Embryonic facial prominence (tissue), 1 donor: ENCODE measurements around the gene TXNRD1.
"Not testable (repeated sequence)": the region's sequence is repeated elsewhere in the genome, so short reads cannot be mapped to it uniquely, and the experiment has no call there.

Source experiments
- DNase-seq: peaks from one replicate; pipeline ENCODE4 v3.0.0-alpha.2; 2016; ENCODE audit errors: extremely low spot score

The TXNRD1 gene

DNA sequence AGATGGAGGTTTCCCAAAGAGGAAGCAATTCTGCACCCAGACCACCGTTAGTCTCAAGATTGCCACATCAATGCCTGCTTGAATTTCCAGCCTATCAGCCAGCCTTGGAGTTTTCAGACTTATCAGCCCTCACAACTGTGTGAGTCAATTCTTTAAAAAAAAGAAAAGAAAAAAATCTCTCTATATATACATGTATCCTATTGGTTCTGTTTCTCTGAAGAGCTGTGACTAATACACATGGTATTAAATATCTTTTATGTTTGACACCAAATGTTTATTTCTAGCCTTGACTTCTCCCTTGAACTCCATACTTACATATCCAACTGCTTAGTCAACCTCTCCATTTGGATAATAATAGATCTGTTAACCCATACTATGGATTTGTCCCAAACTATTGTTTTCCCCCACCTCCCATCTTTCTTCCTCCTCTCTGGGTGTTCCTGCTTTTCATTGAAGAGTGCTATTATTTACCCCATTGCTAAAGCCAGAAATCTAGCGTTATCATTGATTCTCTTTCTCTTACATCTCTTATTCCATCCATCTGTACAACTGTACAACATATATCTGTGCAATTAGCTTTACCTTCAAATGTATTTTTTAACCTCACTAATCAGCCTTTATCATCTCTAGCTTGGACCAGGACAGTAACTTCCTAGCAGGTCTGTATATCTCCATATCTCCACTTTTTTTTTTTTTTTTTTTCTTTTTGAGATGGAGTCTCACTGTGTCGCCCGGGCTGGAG lies 65.3 kb downstream of the TXNRD1 start:
- no peak for DNase-seq

DNA sequence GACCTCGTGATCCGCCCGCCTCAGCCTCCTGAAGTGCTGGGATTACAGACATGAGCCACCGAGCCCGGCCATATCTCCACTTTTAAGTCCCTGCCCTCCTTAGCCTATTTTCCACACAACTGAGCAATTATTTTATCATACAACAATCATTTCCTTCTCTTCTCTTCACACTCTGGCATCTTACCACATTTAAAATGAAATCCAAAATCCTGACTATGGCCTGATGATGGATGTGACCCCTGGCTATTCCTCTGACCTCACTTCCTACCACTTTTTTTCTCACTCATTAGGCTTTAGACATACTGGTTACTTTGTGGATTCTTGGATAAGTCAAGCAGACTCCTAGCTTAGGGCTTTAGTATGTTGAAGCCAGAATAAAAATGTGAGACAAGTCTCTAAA lies 66.1 kb downstream of the TXNRD1 start:
- no peak for DNase-seq

DNA sequence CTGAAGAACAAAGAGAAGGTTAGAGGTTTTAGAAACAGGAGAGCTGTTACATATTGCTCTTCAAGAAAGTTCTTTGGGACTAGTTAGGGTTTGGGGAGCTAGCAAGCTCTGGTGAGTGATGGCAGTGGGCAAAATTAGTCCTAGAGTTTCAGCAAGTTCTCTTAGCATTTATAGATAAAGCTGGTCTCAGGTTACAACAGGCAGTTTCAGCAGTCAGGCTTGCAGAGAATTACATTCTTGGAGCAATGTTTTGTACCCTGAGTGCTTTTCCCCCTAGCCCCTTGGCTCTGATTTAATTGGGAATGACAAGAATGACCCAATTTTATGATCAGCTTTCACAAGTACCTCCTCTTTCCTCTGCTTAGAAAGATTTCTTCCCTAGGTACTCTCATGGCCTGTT lies 66.5 kb downstream of the TXNRD1 start:
- DNase-seq, result no peak

DNA sequence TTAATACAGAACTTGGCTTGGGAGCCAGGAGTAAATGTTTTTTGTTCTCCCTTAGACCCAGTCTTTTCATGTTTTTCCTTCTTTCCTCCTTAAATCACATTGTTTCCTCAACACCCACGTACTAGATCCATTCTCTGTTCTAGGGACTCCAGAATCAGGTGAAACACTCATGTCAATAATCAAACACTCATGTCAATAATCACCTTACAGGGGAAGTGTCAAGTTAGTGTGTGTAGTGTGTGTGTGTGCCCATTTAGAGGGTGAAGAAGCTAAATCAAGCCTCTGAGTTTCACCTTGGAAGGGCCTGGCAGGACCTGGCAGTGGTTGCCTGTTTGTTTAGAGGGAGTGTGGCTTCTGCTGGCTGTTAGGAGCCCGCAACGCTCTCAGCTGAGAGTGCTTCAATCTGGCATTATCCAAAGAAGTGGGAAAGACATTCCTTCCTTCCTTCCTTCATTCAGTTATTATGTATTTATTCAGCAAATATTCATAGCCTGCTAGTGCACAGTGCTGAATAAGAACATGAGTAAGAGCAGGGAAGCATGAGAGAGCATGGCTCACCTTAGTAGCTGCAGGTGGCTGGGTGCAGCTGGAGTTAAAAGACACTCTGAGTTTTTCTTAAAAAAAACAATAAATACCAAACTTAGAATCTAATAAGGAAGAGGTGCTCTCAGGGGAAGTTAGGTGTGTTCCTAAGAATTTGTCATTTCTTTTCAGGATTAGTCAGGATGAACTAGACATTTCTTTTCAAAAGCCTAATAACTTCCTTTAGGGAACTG lies 70.3 kb downstream of the TXNRD1 start:
- DNase-seq, result no peak

DNA sequence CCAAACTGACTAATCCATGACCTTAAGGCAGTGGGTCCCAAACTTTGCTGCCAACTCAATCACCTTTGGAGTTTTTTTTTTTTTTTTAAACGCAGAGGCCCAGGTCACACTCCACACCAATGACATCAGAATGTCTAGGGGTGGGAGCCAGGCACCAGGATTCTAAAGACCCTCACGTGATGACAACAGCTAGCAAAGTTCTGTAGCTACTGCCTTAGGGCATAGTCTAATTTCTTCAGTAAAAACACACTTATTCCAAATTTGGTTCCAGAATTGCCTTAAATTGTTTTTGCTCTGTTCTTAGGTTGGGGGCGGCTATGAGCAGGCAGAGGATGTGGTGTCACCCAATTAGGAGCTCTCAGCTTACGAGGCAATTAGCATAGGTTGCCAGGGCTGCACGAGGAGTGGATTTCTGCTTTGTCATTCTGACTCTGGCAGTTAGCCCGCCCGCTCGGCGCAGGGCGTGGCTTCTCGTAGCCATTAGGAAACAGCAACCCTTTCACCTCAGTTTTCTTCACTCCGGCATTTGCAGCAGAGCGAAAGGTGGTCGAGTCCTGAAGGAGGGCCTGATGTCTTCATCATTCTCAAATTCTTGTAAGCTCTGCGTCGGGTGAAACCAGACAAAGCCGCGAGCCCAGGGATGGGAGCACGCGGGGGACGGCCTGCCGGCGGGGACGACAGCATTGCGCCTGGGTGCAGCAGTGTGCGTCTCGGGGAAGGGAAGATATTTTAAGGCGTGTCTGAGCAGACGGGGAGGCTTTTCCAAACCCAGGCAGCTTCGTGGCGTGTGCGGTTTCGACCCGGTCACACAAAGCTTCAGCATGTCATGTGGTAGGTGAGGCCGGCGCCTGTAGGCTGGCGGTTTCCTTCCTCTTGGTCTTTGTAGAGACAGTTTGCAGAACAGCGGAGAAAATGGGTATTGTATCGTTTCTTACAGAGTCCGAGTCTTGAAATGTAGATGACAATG lies 71.2 kb downstream of the TXNRD1 start:
- peak; percentile 72 for DNase-seq

DNA sequence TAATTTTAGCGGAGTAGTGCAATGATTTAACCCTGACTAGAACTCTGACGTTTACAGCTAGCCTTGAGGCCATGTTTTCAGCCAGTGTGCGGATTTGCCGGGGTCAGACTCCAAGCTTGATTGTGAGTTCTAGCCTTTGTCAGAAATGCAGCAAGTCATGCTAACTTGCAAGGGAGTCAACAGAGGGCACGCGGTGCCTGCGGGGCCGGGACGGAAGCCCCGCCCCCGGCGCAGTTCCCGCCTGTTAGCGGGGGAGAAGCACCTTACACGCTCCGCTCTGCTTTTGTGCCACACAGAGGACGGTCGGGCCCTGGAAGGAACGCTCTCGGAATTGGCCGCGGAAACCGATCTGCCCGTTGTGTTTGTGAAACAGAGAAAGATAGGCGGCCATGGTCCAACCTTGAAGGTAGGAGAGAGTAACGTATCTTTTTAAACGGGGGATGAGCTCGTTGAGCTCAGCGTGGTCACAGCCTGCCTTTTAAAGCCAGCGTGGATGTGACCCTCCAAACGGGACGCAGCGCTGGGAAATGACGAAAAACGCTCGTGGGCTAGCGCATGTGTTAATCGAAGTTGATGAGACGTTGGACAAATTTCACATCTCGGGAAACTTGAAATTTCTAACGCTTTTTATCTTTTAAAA lies 73.2 kb downstream of the TXNRD1 start:
- peak; percentile 62 for DNase-seq

DNA sequence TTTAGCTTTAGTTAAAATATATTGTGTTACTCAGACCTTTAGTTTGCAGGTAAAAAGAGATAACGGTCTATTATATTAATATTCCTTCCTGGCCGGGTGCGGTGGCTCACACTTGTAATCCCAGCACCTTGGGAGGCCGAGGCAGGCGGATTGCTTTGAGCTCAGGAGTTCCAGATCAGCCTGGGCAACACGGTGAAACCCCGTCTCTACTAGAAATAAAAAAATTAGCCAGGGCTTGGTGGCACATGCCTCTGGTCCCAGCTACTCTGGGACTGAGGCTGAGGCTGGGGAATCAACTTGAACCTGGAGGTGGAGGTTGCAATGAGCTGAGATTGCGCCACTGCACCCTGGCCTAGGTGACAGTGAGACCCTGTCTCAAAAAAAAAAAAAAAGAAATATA lies 74.7 kb downstream of the TXNRD1 start:
- no peak for DNase-seq

DNA sequence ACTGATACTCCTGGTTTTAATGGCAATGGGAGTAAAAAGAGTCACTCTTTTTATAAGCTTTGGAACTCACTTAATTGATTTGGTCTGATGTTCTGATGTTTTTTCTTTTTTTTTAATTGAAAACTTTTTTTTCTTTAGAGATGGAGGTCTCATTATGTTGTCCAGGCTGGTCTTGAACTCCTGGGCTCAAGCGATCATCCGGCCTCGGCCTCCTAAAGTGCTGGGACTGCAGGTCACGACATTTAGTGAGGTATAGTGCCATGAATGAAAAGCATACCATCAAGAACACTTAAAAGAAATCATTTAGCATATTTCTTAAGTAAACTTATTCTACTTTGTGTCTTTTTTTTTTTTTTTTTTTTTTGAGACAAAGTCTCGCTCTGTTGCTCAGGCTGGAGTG lies 75.3 kb downstream of the TXNRD1 start:
- DNase-seq, result no peak

DNA sequence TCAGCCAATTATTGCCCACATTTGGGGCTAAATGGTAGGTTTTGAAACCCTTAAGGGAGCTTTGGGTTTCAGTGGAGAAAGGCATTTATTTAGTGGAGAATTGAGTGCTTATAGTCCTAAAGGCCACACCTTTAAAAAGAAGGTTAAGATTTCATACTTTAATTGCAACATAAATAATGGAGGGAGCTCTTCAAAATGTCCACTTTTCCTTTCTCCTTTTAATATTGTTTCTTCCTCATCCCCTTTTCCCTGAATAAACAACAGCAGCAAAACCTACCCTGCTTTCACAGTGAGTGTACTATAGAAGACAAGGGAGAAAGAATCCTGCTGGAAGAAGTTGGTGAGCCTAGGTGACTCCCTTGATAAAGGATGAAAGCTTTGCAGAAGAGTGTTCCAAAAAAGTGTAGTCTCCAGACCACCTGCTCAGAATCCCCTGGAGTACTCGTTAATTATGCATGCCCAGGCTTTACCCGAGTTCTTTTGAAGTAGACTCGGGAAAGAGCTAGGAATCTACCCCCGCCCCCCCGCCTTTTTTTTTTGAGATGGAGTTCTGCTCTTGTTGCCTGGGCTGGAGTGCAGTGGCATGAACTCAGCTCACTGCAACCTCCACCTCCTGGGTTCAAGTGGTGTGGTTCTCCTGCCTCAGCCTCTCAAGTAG lies 76.4 kb downstream of the TXNRD1 start:
- no peak for DNase-seq

DNA sequence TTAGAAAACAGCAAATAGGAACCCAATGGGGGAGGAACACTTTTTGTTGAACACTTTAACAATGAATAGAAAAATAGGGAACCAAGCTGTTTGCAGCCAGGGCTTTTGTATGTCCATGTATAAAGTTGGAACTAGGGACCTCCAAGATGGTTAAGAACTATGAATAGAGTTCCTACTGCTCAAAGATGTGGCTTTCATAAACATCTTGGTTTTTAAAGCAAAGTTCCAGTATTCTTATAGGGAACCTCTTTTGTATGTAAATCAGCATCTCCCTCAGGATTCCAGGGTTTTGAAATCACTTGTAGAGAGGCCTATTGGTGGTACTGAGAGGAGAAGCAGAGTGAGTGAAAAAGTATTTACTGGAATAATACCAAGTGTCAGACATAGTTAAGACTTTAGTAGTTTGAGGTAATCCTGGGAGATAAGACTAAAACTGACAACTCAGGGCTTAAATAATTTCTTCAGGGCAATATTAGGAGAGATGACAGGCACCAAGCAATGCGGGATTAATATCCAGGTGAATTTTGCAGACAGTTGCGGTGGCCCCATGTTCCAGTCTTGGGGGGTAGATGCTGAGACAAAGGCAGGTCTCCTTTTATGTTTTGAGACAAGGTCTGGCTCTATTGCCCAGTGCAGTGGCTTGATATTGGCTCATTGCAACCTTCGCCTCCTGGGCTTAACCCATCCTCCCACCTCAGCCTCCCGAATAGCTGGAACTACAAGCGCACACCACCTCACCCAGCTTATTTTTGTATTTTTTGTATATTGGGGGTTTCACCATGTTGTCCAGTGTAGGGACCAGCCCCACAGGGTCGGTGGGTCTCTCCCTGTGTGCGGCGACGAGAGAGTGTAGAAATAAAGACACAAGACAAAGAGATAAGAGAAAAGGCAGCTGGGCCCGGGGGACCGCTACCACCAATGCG lies 77.6 kb downstream of the TXNRD1 start:
- no peak for DNase-seq

DNA sequence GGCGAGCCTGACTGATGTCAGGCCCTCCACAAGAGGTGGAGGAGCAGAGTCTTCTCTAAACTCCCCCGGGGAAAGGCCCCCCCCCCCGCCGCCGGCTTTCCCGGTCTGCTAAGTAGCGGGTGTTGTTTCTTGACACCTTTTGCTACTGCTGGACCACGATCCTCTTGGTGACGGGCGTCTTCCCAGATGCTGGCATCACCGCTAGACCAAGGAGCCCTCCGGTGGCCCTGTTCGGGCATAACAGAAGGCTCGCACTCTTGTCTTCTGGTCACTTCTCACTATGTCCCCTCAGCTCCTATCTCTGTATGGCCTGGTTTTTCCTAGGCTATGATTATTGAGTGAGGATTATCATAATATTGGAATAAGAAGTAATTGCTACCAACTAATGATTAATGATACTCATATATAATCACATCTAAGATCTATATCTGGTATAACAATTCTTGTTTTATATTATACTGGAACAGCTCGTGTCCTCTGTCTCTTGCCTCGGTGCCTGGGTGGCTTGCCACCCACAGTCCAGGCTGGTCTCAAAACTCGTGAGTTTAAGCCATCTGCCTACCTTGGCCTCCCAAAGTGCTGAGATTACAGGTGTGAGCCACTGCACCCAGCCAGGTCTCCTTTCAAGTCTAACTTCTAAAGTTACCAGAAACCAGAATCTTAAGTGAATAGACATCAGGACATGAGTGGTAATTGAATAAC lies 78.7 kb downstream of the TXNRD1 start:
- DNase-seq, result not testable (repeated sequence)

DNA sequence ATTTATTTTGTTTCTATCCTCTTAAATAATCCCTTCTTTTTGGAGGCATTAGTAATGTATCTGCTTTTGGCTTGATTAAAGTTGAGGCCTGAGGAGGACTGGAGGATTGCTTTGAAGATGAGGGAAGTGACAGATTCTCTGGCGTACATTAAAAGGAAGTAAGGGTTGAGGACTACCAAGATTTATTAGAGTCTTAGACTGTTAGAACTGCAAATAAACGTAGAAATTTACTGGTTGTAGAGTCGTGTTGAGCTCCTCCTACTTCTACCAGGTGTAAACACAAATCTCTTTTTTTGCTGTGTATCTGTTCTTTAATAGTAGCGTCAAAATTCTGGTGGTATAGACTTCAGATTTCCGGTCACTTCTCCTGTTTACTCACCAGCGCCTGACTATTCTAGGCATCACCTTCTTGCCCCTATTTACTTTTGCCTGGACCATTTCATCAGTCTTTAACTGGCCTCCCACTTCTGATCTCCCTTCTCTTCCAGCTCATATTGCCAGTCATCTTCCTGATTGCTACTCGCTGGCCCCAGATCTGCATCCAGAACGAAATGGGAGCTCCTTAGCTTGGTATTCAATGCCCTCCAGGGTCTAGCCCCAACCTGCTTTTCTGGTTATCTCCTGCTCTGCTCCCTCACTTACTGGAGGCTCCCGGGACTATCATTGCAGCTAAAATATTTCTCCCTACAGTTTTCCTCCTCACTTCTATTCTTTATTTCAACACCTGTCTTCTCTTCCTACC lies 79.5 kb downstream of the TXNRD1 start:
- DNase-seq, result no peak

DNA sequence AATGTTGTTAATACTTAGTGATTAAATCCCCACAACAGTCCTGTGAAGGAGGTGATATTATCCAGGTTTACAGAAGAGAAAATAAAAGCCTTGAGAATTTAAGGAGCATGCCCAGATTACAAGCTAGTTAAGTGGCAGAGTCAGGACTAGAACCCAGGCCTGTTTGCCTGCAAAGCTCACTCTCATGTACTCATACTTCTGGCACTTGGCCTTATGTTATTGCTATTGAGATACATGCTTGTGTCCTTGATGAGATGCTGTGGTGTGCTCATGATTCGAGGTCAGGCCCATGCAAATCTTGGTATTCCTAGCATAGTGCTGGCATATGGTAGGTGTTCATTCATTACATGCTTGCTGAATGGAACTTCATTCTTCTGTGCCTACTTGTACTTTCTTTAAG lies 80.4 kb downstream of the TXNRD1 start:
- DNase-seq, result no peak

DNA sequence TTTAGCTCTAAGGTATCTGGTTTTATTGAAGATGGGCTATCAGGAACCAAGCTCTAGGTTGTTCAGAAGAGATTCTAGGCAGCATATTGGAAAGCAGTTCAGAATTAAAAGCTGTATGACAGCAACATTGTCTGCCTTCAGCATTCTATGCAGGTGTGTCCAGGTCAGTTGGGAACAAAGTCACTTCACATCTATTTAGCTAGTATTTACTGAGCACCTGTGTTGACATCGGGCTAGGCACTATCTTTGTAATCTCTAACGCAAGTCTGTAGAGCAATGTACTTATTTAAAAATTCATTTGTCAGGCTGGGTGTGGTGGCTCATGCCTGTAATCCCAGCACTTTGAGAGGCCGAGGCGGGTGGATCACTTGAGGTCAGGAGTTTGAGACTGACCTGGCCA lies 81.1 kb downstream of the TXNRD1 start:
- DNase-seq, result no peak

DNA sequence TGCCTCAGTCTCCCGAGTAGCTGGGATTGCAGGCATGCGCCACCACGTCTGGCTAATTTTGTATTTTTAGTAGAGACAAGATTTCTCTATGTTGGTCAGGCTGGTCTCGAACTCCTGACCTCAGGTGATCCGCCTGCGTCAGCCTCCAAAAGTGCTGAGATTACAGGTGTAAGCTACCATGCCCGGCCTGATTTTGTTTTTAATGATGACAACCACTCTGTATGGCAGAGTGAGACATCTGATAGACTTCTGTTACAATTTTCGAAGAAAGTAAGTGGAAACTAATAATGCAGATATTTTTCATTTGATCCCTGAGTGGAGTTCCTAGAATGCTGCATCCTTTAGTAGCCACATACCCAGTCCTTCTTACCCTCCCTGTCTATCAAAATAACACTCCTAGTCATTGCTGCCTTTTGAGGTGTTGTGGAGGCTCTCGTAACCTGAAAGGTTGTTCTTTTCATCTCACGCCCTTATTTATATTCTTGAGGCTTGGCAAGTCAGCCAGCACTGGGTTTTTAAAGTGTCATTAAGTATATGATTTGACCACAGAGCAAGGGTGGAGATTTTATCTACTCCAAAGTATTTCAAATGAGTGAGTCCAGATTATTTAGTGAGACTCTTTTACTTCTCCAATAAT lies 82.0 kb downstream of the TXNRD1 start:
- DNase-seq, result no peak

DNA sequence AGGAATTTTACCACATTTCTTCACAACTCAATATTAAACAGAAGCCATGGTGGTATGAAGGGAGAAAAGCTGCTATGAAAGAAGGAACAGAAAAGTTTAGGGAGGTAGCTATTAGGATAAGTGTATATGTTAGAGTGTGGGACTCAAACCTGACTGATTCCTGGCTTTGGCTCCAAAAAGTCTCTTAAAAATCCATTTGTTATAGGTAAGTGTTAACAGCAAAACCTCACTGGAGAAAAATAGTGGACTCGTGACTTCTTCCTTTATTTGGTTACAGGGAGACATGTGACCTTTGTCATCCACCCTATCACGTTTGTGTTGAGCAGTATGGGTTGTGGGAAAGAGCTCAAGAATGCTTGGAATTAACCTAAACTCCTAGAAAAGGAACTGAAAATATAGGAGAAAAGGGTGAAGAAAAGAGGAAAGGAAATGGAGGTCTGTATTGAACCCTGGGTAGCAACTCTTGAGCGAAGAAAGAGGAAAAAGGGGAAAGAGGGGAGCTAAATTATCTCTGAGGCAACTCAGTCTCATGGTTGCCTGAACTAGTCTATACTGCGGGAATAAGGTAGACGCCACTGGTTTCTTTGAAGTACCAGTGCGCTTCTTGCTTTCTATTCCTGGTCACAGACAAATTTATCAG lies 84.4 kb downstream of the TXNRD1 start:
- no peak for DNase-seq

DNA sequence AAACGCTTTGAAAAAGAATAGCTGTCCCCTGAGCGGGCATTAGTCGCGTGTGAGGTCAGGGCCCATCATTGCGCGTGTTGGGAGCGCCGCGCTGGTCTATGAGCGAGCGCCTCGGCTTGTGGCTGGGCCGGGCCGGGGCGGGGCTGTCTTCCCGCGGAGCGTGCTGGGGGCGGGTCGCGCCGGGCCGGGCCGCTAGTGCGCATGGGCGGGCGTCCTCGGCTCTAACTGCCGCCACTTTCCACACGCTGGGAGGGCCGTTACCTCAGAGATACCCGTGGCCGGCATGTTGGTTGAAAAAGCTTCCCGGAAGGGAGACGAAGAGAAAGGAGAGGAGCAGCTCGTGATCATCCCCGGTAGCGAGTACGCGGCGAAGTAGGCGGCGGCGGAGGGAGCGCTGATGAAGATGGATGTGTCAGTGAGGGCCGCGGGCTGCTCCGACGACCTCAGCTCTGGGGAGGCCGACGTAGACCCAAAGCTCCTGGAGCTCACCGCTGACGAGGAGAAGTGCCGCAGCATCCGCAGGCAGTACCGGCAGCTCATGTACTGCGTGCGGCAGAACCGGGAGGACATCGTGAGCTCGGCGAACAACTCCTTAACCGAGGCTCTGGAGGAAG lies 88.1 kb downstream of the TXNRD1 start, which contains the start of gene EID3:
EID3 (plus strand) TSS at position 202 of the 614 bp plus-strand sequence; CDS start at position 398, 196 bp downstream.
- DNase-seq, result peak; percentile 54
